CD4-positive, alpha-beta T cell treated with Interleukin-12 subunit alpha and Interleukin-12 subunit beta, for 1 hour (primary cell): ENCODE results near the gene ARL15.

Source experiments
- DNase-seq: peaks from one replicate; pipeline ENCODE4 v3.0.0-alpha.2; 2020

ARL15 gene

DNA sequence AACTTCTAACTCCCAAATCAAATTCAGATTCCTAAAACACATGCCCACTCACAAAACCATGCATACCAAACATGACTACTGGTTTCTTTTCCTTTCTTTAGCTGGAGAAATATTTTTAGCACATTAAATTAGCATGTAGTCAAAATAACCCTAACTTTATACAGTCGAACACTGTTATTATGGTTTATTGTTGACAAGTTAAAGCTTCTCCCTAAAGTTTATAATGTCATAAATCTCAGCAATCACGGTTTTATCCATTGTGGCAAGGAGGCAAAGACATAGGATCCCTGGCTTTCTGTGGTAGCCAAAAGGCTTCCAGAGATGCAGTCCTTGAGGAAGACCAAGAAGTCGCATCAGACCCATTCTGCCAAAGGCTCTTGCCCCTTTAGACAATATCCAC lies 27.5 kb downstream of the ARL15 start:
- DNase-seq = no peak

DNA sequence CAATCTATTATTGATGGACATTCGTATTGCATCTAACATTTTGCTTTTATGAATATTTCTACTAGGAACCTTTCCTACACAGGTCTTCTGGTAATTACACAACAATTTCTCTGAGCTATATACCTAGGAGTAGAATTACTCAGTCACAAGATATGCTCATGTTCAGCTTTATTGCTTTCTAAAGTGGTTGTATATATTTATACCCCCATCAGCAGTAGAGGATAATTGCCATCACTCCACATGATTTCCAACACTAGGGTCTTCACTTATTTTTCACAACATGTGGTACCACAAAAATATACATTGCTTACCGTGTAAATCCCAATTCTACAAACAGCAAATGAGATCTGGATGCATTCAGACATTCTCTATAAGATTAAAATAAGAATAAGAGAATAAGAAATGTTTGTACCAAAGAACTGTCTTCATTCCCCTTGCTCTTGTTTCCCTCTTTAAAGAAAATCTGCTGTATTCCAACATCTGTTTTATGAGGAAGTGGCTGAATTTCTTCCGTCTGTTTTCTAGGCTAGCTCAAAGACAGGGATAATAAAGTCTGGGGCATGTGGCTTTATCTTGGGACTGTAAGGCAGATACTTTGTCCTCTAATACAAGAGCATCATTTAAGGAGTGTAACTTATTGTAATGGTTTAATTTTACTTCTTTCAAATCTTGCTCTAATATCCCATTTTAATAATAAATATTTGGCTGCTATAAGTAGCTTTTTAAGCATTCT lies 28.2 kb downstream of the ARL15 start:
- no peak for DNase-seq

DNA sequence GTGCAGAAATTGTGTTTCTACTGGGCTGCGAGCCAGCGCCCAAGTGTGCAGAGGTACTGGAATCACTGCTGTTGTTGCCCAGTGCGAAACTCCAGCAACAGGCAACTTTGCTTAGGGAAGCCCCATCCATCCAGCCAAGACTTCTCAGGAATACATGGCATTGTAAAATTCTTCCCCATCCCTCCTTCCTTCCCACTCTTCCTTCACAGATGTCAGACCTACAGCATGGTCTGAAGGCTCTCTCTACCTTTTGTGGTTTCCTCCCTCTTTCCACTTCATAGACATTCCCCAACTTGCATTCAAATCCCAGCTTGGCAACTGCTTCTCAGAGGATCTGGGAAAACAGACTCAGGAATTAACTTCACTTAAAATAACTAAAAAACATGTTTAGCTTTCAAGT lies 30.4 kb downstream of the ARL15 start:
- no peak for DNase-seq

DNA sequence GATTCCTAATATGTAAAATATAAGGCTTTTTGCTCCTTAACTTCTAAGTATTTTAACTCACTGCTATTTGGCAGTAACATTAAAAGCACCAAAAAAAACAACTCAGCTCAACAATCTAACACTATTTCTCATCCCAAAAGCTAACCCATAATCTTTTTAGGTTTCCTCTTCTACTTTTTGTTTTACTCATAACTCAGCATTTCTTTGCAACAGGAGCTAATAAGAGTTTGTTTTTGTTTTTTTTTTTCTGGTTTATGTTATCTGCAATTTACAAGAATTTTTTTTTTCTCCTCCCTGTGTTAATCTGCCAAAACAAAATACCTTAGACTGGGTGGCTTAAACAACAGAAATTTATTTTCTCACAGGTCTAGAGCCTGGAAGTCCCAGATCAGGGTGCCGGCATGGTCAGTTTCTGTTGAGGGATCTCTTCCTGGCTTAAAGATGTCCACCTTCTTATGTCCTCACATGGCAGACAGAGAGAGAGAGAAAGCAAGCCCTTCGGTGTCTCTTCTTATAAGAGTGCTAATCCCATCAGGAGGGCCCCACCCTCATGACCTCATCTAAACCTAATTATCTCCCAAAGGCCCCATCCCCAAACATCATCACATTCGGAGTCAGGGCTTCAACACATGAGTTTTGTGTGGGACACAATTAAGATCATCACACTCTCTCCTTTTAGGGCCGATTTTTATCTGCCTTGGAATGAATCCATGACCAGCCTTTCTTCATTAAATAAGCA lies 31.2 kb downstream of the ARL15 start:
- DNase-seq = no peak

DNA sequence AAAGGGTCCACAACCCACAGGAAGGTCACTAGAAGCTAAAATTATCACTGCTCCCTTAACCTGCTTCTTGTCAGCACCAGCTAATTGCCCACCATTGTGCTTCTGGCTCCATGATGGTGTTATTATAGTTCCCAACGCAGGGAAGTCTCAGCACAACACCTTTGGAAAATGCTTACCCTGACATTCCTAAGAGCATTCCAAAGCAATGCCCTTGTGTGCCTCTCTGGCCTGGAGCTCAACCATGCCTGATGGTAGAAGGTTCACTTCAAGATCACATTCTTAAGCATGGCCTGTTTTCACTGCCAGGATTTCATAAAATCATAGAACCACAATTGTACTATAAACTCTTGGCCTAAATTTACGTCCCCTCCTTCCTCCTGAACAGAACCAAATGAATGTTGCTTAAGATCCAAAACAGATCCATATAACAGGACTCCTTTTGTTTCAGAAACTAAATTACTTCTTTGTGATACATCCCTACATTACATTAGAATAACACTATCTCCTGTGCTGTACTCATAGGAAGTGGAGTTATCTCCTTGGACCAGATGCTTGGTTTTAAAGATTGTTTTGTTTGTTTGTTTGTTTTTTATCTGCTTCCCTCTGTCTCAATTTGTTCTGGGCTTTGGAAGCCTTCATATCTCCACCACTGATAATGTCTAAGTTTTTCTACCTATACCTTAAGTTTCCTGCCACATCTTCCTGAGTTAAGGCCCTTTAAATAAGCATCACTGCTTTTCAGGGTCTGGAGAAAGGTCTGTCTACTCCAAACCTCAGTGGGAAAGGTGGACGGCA lies 32.1 kb downstream of the ARL15 start:
- DNase-seq = no peak

DNA sequence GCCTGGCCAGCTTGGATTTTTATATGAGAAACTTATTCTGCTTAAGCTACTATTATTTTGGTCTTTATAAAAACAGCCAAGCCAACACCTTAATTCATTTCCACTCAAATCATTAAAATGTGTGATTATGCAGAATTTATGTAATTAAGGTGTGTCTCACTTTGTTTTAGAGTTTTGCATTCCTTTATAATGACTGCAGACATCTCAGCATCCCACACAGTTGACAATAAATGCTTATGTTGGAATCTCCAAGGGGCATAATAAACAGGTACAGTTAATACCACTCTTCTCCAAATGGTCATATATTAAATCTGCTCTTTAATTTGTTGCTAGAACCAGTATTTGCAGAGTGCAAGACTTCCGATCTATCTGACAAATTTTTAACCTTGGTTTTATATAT lies 34.3 kb downstream of the ARL15 start:
- DNase-seq = no peak

DNA sequence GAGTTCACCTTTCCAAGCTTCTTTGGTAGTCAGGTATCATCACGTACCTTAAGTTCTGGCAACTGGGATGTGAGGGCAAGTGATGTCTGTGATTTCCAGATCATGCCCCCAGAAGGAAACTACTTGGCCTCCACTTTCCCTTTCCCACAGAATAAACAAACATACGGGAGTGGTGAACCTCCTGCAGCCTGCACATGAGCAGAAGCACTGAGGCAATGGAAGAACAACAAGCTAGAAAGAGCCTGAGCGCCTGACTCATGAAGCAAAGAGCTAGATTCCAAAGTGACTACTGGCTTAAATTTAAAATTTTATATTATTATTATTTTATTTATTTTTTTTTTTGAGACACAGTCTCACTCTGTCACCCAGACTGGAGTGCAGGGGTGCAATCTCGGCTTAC lies 35.0 kb downstream of the ARL15 start:
- no peak for DNase-seq

DNA sequence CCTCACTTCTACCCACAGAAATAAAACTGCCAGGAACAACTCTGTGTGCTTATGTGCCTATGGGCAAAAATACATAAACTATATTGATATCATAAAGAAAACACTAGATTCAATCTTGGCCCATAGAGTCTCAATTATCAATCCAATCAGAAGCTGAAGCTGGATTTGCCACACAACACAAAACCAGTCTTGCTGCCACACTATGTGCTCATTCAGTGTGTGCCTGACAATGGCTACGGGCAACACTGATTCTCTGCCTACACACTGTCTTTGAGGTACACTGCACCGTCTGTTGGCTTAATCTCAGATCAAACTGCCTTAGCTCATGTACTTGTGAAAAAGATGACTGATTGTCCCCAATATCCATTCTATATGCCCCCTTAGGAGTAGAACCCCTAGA lies 35.4 kb downstream of the ARL15 start:
- DNase-seq = no peak

DNA sequence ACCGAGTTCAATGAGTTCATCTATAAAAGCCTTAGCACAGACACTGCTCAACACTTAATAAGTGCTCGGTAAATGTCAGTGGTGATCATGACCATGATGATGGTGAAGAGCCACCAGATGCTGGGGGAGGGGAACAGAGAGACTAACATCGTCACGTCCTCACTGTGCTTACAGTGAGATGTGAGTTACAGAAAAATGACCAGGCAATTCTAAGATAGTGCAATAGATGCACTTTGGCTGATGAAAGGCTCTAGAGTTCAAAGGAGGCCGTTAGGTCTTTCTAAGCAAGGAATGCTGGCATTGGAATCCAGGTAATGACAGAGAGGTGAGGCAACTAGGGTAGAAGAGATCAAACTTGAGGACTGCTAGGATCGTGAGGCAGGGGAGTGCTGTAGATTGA lies 36.7 kb downstream of the ARL15 start:
- DNase-seq = no peak

DNA sequence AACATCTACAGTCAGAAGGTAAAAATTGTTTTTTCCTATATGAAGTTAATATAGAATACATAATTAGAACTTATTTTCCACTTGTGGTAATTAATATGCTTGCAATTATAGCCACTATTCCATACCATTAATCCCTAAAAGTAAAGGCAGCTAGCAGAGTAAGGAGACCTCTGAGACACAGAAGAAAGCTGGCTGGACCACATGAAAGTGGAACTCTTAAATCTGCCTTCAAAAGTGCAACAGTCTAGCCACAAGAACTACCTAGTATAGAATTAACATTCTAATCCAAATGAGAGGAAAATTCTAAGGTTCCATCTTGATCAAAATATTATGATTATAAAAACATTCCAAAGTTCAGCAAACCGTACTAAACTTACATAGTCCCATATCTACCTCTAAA lies 37.6 kb downstream of the ARL15 start:
- no peak for DNase-seq

DNA sequence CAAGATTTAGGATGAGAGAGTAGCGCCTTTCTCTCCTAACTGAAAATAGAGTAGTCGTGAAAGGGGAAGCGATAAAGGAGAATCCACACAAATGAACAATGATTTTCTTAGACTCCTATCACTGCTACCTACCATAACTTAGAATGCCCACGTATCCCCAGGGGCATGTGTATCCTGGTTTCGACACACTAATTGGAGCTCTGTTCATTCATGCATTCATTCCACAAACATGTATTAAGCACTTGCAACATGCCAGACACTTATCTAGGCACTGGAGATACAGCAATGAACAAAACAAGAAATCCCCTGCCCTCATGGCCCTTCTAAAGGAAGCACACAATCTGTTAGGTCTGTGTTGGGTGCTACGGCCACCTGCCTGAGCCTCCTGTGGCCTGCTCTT lies 40.0 kb downstream of the ARL15 start:
- DNase-seq = no peak

DNA sequence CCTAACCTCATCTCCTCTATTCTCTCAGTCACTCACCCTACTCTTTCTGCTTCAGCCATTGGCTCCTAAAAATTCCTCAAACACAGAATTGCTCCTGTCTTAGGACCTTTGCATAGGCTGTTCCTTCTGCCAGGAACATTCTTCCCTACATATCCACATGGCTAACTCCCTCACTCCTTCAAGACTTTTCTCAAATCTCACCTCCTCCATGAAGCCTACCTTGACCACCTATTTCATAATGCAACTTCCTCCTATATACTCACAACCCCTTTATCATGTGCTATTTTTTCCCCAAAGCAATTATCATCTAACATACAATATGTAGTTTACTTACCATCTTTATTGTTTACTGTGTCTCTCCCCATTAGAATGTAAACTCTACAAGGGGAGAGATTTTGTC lies 45.8 kb downstream of the ARL15 start:
- DNase-seq = no peak

DNA sequence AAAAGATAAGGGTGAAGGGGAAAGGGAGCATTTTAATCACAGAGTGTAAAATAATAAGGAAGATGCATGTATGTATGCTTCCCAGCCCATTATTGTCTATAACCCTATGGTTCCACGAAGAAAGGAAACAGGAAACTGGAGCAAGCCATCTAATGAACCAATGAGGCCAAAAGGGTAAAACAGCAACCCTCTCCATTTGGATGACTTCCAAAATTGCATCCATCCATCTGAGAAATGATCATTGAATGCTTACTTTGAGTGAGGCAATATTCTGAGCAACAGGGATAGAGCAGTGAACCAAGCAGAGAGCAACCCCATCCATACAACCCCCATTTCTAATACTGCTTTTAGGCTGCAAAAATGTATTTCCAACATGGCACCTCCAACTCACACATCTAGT lies 46.9 kb downstream of the ARL15 start:
- no peak for DNase-seq

DNA sequence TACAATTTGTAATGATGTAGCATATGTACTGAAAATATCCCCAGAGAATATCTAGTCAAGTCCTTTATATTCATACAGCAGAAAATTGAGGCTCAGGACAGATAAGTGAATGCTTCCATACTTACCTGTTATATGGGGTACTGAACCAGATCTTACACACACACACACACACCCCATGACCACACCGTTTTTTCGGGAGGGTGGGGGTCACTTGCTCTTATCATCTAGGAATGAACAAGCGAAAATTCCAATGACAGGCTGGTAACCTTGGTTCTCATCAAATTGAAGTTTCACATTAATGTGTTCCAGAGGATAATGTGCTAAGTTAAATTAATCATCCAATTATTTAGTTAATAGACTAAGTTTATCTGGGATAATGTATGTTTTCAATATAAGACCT lies 48.8 kb downstream of the ARL15 start:
- DNase-seq = no peak

DNA sequence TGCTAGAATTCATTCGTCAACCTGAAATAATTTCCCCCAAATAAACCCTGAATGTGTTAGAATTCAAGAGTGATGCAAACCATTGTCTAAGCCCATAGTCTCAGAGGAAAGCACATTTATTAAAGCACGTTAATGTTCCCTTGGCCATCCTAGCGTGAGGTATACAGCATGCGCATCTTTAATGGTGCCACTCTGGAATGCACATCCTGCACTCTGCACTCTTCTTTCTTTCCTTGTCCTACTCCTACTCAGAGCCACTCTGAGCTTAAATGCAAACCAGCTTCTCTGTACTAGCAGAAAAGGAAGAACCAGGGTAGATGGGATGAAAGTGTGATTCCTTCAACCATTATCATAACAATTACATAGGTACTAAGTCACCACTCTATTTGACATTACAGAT lies 50.4 kb downstream of the ARL15 start:
- DNase-seq = no peak

DNA sequence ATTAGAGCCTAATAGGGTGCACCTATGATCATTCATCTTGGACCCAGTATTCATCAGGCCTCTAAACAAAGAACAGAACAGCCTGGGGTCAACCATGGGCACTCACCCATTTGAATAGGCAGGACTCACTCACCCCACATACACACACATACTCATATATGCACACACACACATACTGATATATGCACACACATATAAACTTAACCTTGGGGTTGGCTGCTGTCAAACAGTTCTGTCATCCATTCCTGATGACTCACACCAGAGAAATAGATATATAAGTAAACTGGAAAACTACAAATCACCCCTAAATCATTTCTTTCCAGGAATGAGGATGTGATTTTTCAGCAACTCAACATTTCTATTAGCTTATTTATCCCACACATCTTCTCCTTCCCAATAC lies 51.3 kb downstream of the ARL15 start:
- DNase-seq = no peak

DNA sequence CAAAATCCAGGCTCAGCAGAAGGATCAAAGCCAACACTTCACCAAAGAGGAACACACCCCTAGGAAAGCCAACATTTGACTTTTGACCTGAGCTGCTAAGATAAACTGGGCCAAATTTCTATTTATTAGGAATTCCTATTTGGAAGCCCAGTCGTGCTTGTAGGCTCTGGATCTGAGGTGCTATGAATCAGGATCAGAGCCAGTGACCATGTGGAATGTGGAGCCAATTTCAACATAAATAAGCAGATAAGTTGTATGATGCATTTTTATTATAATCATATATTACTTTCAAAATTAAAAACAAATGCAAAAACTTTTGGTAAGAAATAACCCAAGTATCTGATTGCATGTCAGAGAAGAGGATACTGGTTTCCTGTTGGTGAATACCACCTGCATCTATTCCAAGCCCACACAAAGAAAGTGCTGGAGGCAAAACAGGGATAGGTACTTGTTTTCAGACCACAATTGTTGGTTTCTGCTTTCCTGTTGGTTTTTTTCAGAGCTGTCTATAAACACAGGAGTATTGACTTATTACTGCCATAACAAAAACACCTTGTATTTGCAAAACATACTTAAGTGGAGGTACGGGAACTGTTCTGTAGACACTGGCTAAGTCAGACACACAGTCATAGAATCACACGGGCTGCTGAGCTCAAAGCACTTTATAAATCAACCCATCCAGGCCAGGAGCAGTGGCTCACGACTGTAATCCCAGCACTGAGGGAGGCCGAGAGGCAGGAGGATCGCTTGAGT lies 52.8 kb downstream of the ARL15 start:
- DNase-seq = no peak

DNA sequence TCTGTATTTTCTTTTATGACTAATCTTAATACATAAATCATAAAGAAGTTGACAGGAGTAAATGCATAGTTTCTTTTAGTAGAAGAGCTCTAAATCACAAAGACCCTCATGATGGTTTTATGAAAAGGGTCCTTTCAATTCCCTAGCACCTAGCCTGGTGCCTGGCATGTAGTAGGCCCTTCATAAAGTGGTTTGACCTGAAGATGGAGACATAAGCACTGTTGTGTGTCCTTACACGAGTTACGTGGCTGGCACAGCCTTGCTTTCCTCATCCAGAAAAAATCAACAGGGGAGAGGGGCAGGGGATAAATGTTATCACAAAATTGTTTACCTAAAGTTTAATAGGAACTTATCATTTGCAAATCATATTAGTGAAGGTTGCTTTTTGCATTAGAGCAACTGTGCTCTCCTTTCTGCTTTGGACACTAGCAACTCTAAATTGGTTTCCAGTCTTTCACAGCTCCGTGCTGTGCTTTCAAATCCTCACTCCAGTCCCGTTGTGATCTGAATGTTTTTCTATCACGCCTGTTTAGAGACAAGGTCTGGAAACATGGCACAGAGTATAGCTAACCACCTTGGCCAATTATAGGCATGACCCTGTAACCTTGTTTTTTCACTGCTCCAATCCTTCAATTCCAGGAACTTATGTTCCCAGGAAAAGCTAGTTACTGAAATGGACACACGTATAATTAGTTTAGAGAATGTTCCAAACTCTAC lies 55.7 kb downstream of the ARL15 start:
- DNase-seq = no peak

DNA sequence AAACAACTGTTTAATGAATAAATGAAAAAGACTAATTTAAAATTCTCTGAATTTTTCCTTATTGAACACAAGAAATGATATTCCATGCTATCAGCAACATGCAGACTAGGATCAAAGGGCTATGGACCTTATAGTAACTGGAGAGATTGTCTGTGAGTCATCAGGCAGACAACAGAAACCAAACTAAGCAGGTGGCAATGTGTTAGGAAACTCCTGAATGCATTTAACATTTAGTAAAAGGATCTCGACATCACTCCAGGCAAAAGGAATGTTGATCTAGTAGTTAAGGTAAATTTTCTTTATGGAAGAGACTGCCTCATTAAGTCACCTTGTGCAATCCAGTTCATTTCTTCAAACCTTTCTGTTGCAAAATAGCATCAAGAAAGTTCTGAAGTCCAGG lies 58.4 kb downstream of the ARL15 start:
- DNase-seq = no peak

DNA sequence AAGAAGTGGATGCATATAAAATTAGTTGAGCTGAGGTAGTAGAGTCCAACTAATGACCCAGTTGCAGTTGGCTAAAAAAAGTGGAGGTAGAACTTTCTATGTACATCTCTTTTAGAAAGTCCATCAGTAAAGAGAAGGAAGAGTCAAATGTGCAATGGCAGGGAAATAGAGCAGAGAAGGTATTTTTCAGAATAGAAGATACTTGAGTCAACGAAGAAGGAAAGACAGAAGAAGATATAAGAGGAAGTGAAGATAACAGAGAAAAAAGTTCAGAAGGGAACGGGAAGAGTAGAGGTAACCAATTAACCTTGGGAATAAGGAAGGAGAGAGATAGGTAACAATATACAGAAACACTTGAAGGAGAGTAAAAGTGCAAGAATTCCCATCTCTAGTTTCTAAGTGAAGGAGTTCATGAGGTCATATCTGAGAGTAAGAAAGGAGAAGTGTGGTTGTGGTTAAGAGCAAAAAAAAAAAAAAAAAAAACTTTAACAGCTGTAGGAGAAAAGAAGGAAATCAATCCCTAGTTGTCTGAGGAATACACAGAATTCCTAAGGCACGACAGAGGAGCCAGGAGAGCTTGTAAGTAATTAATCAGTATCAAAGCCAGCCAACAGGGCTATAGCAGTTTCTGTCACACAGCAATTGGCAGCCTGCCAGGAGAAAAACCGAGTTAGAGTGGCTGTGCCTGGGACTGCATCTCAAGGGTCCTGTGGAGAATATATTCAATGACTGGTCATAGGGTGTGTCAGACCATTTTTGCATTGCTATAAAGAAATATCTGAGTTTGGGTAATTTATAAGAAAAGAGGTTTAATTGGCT lies 61.0 kb downstream of the ARL15 start:
- DNase-seq = peak; percentile 5

DNA sequence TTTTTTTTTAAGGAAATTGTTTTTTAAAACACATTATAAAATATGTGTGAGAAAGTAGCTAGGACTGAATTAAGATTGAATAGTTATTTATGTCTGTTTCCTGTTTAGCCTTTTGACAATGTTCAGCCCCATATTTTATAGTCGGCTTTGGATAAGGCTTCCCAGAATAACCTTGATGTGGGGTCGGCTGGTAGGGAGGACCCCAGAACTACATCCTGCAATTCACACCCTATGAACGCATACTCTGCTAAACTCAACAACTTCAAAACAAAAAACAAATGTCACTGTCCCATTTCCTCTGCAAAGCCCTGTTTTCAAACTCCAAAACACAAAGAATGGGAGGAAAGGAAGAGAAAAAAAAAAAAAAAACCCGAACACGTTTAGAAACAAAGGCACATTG lies 63.1 kb downstream of the ARL15 start:
- DNase-seq = no peak
